ENCODE data around the gene UACA.

GRCh38 chr15:70650567-70651302, 112.6 kb downstream of the UACA start:
- TF ChIP-seq PATZ1 (CRISPR knock-in tag; IDR thresholded peaks at IDR 0.05; ENCODE audit: borderline replicate concordance) = no peak
- TF ChIP-seq CREB5 (CRISPR knock-in tag; IDR thresholded peaks at IDR 0.05; ENCODE audit: low read depth) = no peak
- no peak for TF ChIP-seq ZFP30 (CRISPR knock-in tag; IDR thresholded peaks at IDR 0.05)
- TF ChIP-seq GLIS3 (CRISPR knock-in tag; IDR thresholded peaks at IDR 0.05) = no peak
- TF ChIP-seq PPARA (CRISPR knock-in tag; IDR thresholded peaks at IDR 0.05; ENCODE audit: borderline replicate concordance) = no peak
- TF ChIP-seq TSHZ2 (CRISPR knock-in tag; IDR thresholded peaks at IDR 0.05) = no peak
- TF ChIP-seq ZFP3 (CRISPR knock-in tag; IDR thresholded peaks at IDR 0.05) = no peak
- TF ChIP-seq SNAI2 (CRISPR knock-in tag; IDR thresholded peaks at IDR 0.05) = no peak
- TF ChIP-seq ARNTL (CRISPR knock-in tag; IDR thresholded peaks at IDR 0.05; ENCODE audit: borderline replicate concordance, low read depth) = no peak

All from SK-N-SH treated with all-trans-retinoic acid at 6 μM for 48 hours (cell line).